HCT116 (cell line): ENCODE results near the gene HOXD9. TPM values are rescaled to one million over a fixed set of nuclear protein-coding genes. Genes with fewer than 3 reads are reported as not detected.

Experiments used
- ATAC-seq: fragments of 200-7000 bp; cut with Tn5 transposase; 2 replicates; pipeline ENCODE4 v1.9.1; 2020; ENCODE audit warnings: mild to moderate bottlenecking, moderate library complexity
- BruUV-seq: library from RNA; stranded (reverse); fragments of 400-500 nt; replicated peaks from 2 replicates; lab custom pipeline; 2021; lab: Mats Ljungman, UMichigan
- CTCF ChIA-PET: fragments of 300-600 bp; sonication (Branson Sonifier 250); formaldehyde crosslinking; loops from one replicate; lab custom pipeline; 2021; ENCODE audit warnings: antibody characterized with exemption; lab: Charles Lee
- POLR2A ChIA-PET: fragments of 300-600, 350-600 bp; sonication (Branson Sonifier 250); formaldehyde crosslinking; loops from one replicate; lab custom pipeline; 2021; ENCODE audit warnings: antibody characterized with exemption; lab: Charles Lee
- RAD21 ChIA-PET, 2 experiments: fragments of 300-600 bp; sonication (Branson Sonifier 250); formaldehyde crosslinking; loops; one replicate each; lab custom pipeline; 2023; ENCODE audit warnings: low total read pairs in 2 of 2; ENCODE audit not compliant: uncharacterized antibody in 2 of 2, unreplicated experiment in 2 of 2, low non-redundant PET in 1 of 2; lab: Charles Lee
- DNase-seq: peaks from one replicate; pipeline ENCODE4 v3.0.0-alpha.2; 2010; ENCODE audit warnings: low read depth, low spot score
- H2AFZ ChIP-seq: fragments of 200-600 bp; shearing (Covaris generic), sonication (generic); 2 replicates; pipeline ENCODE4 v1.6.1; 2017; ENCODE audit warnings: low read depth, mixed run types, mixed read lengths, antibody characterized with exemption, low read length; ENCODE audit not compliant: poor library complexity, severe bottlenecking
- H3K27ac ChIP-seq: 2 replicates; pipeline ENCODE4 v1.5.1; 2012; ENCODE audit warnings: low read depth, low read length
- H3K27me3 ChIP-seq: fragments of 200-600 bp; sonication (generic); 2 replicates; pipeline ENCODE4 v1.6.1; 2016; ENCODE audit warnings: mixed run types, low read length, mixed read lengths; ENCODE audit not compliant: insufficient read depth
- H3K36me3 ChIP-seq, 2 experiments: fragments of 200-500 bp in 1 of 2; fragments of 200-600 bp in 1 of 2; sonication (Bioruptor generic) in 1 of 2; sonication (generic) in 1 of 2; 2 replicates each; pipeline versions ENCODE4 v1.5.1 to v1.6.1; 2014 to 2016; ENCODE audit warnings: low read length in 2 of 2, inconsistent platforms in 1 of 2, mixed read lengths in 1 of 2, mixed run types in 1 of 2; ENCODE audit not compliant: insufficient read depth in 2 of 2, control insufficient read depth in 1 of 2
- H3K4me1 ChIP-seq, 2 experiments: fragments of 200-600 bp in 1 of 2; sonication (generic) in 1 of 2; 2 replicates each; pipeline versions ENCODE4 v1.5.1 to v1.6.1; 2012 to 2017; ENCODE audit warnings: low read length in 2 of 2, inconsistent platforms in 1 of 2, mild to moderate bottlenecking in 1 of 2, mixed read lengths in 1 of 2, mixed run types in 1 of 2, moderate library complexity in 1 of 2; ENCODE audit not compliant: insufficient read depth in 2 of 2, control insufficient read depth in 1 of 2
- H3K4me2 ChIP-seq: fragments of 200-600 bp; sonication (generic); 2 replicates; pipeline ENCODE4 v1.6.1; 2017; ENCODE audit warnings: mixed run types, low read length, mixed read lengths
- H3K4me3 ChIP-seq, 2 experiments: fragments of 200-600 bp in 1 of 2; sonication (generic) in 1 of 2; replicated peaks in 1 of 2; 2 replicates each; pipeline ENCODE4 v1.5.1; 2011 to 2016; ENCODE audit warnings: low read length in 2 of 2, control low read depth in 1 of 2, low read depth in 1 of 2, mild to moderate bottlenecking in 1 of 2, mixed read lengths in 1 of 2, mixed run types in 1 of 2
- H3K79me2 ChIP-seq: fragments of 200-600 bp; sonication (generic); 2 replicates; pipeline ENCODE4 v1.6.1; 2017; ENCODE audit warnings: mild to moderate bottlenecking, mixed run types, low read length, moderate library complexity, mixed read lengths; ENCODE audit not compliant: insufficient read depth
- H3K9ac ChIP-seq: fragments of 200-600 bp; sonication (generic); 2 replicates; pipeline ENCODE4 v1.6.1; 2016; ENCODE audit warnings: low read length, mixed read lengths
- H3K9me2 ChIP-seq: fragments of 200-600 bp; sonication (generic), shearing (Covaris generic); 2 replicates; pipeline ENCODE4 v1.6.1; 2017; ENCODE audit warnings: mixed run types, mild to moderate bottlenecking, moderate library complexity; ENCODE audit not compliant: insufficient read depth
- H3K9me3 ChIP-seq, 2 experiments: fragments of 200-500 bp in 1 of 2; fragments of 200-600 bp in 1 of 2; sonication (Bioruptor generic) in 1 of 2; sonication (generic) in 1 of 2; 2 replicates each; pipeline ENCODE4 v1.6.1; 2014 to 2017; ENCODE audit warnings: low read length in 2 of 2, mixed read lengths in 2 of 2, inconsistent platforms in 1 of 2, low read depth in 1 of 2, mild to moderate bottlenecking in 1 of 2, mixed run types in 1 of 2, moderate library complexity in 1 of 2; ENCODE audit not compliant: control insufficient read depth in 1 of 2, insufficient read depth in 1 of 2
- H4K20me1 ChIP-seq: fragments of 200-600 bp; sonication (generic), shearing (Covaris generic); 2 replicates; pipeline ENCODE4 v1.6.1; 2017; ENCODE audit warnings: mixed run types, mild to moderate bottlenecking, moderate library complexity; ENCODE audit not compliant: insufficient read depth
- CEBPB ChIP-seq: IDR thresholded peaks from 2 replicates; pipeline ENCODE4 v1.6.1; 2012; ENCODE audit warnings: low read depth
- EGR1 ChIP-seq: IDR thresholded peaks from 2 replicates; pipeline ENCODE4 v1.6.1; 2012; ENCODE audit warnings: low read depth
- ELF1 ChIP-seq: IDR thresholded peaks from 2 replicates; pipeline ENCODE4 v1.6.1; 2012; ENCODE audit warnings: low read depth, borderline replicate concordance
- EZH2 ChIP-seq: fragments of 200-600 bp; sonication (generic); IDR thresholded peaks from 2 replicates; pipeline ENCODE4 v1.6.1; 2017; ENCODE audit warnings: antibody characterized with exemption, mixed run types
- FOSL1 ChIP-seq: IDR thresholded peaks from 2 replicates; pipeline ENCODE4 v1.6.1; 2012; ENCODE audit warnings: low read depth
- JUND ChIP-seq: IDR thresholded peaks from 2 replicates; pipeline ENCODE4 v1.6.1; 2012
- POLR2A ChIP-seq: IDR thresholded peaks from 2 replicates; pipeline ENCODE4 v1.7.0; 2011; ENCODE audit warnings: borderline replicate concordance; ENCODE audit not compliant: insufficient read depth, insufficient read length; ENCODE audit errors: extremely low read depth
- POLR2AphosphoS5 ChIP-seq: IDR thresholded peaks from 2 replicates; pipeline ENCODE4 v1.6.1; 2011; ENCODE audit warnings: mild to moderate bottlenecking, low read depth, low read length, moderate library complexity
- RAD21 ChIP-seq: IDR thresholded peaks from 2 replicates; pipeline ENCODE4 v1.6.1; 2012; ENCODE audit warnings: low read depth, mild to moderate bottlenecking
- SIN3A ChIP-seq: IDR thresholded peaks from 2 replicates; pipeline ENCODE4 v1.6.1; 2012; ENCODE audit warnings: low read depth
- SRF ChIP-seq: IDR thresholded peaks from 2 replicates; pipeline ENCODE4 v1.6.1; 2012; ENCODE audit warnings: low read depth
- ZBTB33 ChIP-seq: IDR thresholded peaks from 2 replicates; pipeline ENCODE4 v1.6.1; 2011; ENCODE audit warnings: mild to moderate bottlenecking, low read length, moderate library complexity; ENCODE audit not compliant: insufficient replicate concordance; ENCODE audit errors: extremely low read depth
- ZNF274 ChIP-seq: fragments of 200-500 bp; sonication (Bioruptor generic); IDR thresholded peaks from 2 replicates; pipeline ENCODE4 v1.6.1; 2014; ENCODE audit warnings: mild to moderate bottlenecking, low read depth, low read length, inconsistent platforms
- intact Hi-C: fragments of 100-400 bp; cut with micrococcal nuclease; formaldehyde crosslinking; loops from 2 replicates; pipeline ENCODE4 v1.10.0; 2022
- total RNA-seq: library from RNA; stranded (reverse); gene quantifications from one replicate; pipeline ENCODE4 v1.2.1, GENCODE V29; 2021; ENCODE audit not compliant: unreplicated experiment
- TF ChIP-seq, protein P1 (sequence below): IDR thresholded peaks from 2 replicates; pipeline ENCODE4 v1.6.1; 2012; ENCODE audit warnings: low read depth

The HOXD9 gene
- total RNA-seq, 1 experiment from 2014 or later, result not detected

GRCh38 chr2:176081837-176082524, 40.5 kb upstream of the HOXD9 start:
- H3K9me2 ChIP-seq, result no peaks in the 10 kb centered on the region
- H2AFZ ChIP-seq, result no peak overlapping the region
- intact Hi-C loops, result loop anchor here (5.0 kb wide), 1 partner anchor 1385 kb away; no protein-coding TSS in a partner anchor
- no TSS peak for BruUV-seq
- no peaks in the 10 kb centered on the region; a peak in 1 of 4 replicates for H3K9me3 ChIP-seq
- ATAC-seq (no peak), DNase-seq (no peak)
- POLR2A ChIA-PET, result no interaction called here
- H3K27me3 ChIP-seq, result no peaks in the 10 kb centered on the region
- no peak overlapping the region for H3K4me3 ChIP-seq
- H3K79me2 ChIP-seq, result no peaks in the 10 kb centered on the region
- no peaks in the 10 kb centered on the region for H3K4me1 ChIP-seq
- H3K36me3 ChIP-seq, result no peaks in the 10 kb centered on the region
- H3K27ac ChIP-seq, result no peak overlapping the region
- H4K20me1 ChIP-seq, result no peaks in the 10 kb centered on the region
- CTCF ChIA-PET, result no interaction called here
- no peak overlapping the region for H3K9ac ChIP-seq
- H3K4me2 ChIP-seq, result no peak overlapping the region
- RAD21 ChIA-PET, result no interaction called here
- TF ChIP-seq EZH2 (no peak), ZNF274 (no peak), JUND (no peak), SIN3A (no peak), CEBPB (no peak), EGR1 (no peak), ZBTB33 (no peak), RAD21 (no peak), FOSL1 (no peak), ELF1 (no peak), POLR2A (no peak), SRF (no peak), POLR2AphosphoS5 (no peak)
- TF ChIP-seq, protein P1, sequence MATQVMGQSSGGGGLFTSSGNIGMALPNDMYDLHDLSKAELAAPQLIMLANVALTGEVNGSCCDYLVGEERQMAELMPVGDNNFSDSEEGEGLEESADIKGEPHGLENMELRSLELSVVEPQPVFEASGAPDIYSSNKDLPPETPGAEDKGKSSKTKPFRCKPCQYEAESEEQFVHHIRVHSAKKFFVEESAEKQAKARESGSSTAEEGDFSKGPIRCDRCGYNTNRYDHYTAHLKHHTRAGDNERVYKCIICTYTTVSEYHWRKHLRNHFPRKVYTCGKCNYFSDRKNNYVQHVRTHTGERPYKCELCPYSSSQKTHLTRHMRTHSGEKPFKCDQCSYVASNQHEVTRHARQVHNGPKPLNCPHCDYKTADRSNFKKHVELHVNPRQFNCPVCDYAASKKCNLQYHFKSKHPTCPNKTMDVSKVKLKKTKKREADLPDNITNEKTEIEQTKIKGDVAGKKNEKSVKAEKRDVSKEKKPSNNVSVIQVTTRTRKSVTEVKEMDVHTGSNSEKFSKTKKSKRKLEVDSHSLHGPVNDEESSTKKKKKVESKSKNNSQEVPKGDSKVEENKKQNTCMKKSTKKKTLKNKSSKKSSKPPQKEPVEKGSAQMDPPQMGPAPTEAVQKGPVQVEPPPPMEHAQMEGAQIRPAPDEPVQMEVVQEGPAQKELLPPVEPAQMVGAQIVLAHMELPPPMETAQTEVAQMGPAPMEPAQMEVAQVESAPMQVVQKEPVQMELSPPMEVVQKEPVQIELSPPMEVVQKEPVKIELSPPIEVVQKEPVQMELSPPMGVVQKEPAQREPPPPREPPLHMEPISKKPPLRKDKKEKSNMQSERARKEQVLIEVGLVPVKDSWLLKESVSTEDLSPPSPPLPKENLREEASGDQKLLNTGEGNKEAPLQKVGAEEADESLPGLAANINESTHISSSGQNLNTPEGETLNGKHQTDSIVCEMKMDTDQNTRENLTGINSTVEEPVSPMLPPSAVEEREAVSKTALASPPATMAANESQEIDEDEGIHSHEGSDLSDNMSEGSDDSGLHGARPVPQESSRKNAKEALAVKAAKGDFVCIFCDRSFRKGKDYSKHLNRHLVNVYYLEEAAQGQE, result no peak
